ENCODE results near the gene FAM3D. TPM values are rescaled to one million over a fixed set of nuclear protein-coding genes. Genes with fewer than 3 reads are reported as not detected.

FAM3D gene
- total RNA-seq, 2 donors from 2014 or later: 646 to 707 TPM

DNA sequence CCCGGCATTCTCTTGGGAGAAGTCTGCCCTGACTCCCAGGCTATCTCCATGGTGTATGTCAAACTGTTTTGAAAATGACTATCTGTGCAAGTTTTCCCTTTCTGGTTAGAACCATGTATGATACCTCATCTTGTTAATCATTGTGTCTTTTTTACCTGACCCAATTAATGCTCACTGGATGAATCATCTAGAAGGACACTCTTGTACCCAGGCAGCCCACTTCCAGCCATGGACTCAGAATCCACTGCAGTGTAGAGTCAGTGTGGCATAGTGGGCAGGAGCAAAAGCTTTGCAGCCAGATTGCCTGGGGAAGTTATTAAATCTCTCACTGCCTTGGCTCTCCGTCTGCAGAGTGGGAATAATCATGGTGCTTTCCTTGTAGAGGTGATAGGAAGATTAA, 1.2 kb downstream of the FAM3D start:
- intact Hi-C loops (cut with DNase I): no loop called here
- TF ChIP-seq, protein P1, sequence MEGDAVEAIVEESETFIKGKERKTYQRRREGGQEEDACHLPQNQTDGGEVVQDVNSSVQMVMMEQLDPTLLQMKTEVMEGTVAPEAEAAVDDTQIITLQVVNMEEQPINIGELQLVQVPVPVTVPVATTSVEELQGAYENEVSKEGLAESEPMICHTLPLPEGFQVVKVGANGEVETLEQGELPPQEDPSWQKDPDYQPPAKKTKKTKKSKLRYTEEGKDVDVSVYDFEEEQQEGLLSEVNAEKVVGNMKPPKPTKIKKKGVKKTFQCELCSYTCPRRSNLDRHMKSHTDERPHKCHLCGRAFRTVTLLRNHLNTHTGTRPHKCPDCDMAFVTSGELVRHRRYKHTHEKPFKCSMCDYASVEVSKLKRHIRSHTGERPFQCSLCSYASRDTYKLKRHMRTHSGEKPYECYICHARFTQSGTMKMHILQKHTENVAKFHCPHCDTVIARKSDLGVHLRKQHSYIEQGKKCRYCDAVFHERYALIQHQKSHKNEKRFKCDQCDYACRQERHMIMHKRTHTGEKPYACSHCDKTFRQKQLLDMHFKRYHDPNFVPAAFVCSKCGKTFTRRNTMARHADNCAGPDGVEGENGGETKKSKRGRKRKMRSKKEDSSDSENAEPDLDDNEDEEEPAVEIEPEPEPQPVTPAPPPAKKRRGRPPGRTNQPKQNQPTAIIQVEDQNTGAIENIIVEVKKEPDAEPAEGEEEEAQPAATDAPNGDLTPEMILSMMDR (IDR thresholded peaks at IDR 0.05): no peak
- Histone ChIP-seq H3K27me3 (no peaks in the 10 kb centered on the region), H3K4me1 (peaks cover 13% of the 10 kb centered on the region), H3K36me3 (no peaks in the 10 kb centered on the region), H3K4me3 (peak overlapping the region; percentile 46), H3K9ac (ENCODE audit: low read depth in 2 of 2, low read length in 2 of 2) (peak overlapping the region; percentile 25 to 96), H3K27ac (peak overlapping the region; percentile 92), H3K9me3 (no peaks in the 10 kb centered on the region)
- no peak for DNase-seq

DNA sequence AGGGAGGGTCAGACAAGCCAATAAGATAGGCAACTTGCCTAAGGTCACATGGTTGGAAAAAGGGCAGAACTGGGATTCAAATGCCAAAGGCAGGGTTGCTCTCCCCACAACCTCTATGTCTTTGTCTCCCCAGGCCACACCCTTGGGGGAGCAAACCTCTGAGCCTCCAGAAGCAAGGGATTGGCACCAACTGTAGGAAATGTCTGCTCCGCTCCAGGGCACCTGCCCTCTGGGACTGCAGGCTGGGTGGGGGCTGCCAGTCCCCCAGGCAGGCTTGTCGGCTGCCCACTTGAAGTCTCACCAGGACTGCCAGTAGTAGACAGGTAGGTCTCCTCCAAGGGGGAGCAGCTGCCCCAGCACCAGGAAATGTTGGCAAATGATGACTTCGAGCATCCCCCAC, 2.0 kb downstream of the FAM3D start:
- Histone ChIP-seq H3K36me3 (no peaks in the 10 kb centered on the region), H3K27ac (peak overlapping the region; percentile 92), H3K27me3 (no peaks in the 10 kb centered on the region), H3K9ac (ENCODE audit: low read depth in 2 of 2, low read length in 2 of 2) (peak overlapping the region in 1 of 2 donors; percentile 96), H3K9me3 (no peaks in the 10 kb centered on the region), H3K4me1 (peaks cover 13% of the 10 kb centered on the region), H3K4me3 (peak overlapping the region; percentile 46)
- TF ChIP-seq, protein P1 (IDR thresholded peaks at IDR 0.05): no peak
- peak; percentile 58 for DNase-seq
- intact Hi-C loops (cut with DNase I): no loop called here

DNA sequence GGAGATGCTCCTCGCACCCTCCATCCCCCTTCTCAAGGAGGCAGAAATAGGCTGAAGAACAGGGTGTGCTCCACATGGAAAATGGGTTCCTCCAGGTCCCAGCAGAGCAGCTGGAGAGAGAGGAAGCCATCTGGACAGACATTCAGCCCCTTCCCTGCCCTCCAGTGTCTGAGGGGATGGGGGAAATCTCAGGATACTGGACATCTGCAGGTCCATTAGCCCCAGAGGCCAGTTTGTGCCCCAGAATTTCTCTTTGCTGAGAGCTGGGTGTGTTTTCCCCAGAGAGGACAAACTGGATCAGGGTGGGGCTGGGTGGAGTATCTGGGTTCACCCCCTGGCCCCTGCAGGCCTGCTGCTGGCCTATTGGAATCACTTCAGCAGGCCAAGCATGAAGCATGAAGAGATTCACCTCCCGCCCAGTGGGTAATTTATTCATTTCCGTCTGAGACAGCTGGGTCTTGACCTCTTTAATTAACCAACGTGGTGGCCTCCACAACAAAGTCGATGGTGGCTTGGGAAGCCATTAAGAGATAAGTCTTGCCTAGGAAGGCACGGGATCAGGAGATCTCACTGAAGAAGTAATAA, 4.6 kb downstream of the FAM3D start:
- H3K4me3 ChIP-seq: no peak overlapping the region
- H3K27me3 ChIP-seq: no peaks in the 10 kb centered on the region
- H3K36me3 ChIP-seq: no peaks in the 10 kb centered on the region
- peaks cover 14% of the 10 kb centered on the region for H3K4me1 ChIP-seq
- peak overlapping the region in 1 of 2 donors; percentile 15 for H3K9ac ChIP-seq (ENCODE audit: low read depth in 2 of 2, low read length in 2 of 2)
- TF ChIP-seq, protein P1 (IDR thresholded peaks at IDR 0.05): no peak
- no peak for DNase-seq
- intact Hi-C loops (cut with DNase I): no loop called here
- H3K27ac ChIP-seq: peak overlapping the region; percentile 50
- no peaks in the 10 kb centered on the region for H3K9me3 ChIP-seq

DNA sequence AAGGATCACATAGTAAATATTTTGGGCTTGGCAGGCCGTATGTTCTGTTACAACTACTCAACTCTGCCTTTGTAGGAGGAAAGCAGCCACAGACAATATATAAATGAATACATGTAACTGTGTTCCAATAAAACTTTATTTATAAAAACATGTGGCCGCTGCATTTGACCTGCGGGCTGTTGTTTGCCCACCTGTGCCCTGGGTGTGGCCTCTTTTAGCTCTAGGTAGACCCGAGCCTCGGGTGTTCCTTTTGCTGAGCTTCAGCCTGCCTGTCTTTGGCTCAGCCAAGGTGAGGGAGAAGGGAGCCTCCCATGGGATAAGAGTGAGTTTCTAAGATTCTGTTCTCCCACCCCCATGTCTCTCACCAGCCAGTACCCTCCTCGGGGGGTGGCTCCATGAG, 5.6 kb downstream of the FAM3D start:
- no peak for DNase-seq
- intact Hi-C loops (cut with DNase I): no loop called here

DNA sequence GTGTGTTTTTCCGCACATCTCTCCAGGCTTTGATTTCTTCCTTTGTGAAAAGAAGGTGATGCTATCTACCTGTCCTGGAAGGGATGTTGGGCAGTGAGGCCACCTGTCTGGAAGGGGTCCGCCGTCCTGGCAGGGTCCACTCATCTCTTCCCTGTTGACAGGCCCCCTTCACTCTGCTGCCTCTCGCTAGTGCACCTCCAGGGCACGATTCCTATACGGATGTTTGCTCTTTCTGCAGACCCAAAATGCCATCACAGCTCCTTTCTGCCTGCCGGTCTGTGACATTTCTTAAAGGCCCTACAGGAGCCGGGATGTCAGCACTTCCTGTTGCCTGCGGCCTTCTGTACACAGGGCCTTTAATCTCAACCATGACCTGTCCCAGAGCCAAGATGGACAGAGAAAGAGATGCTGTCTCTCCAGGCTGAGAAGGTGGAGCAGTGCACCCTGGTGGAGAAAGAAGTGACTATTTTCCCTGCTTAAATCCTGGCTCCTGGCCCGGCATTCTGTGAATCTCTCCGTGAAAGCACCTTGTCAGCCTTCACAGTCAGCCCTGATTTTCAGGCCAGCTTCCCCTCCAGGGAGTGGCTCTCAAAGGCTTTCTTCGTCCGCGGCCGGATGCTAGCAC, 7.4 kb downstream of the FAM3D start:
- Histone ChIP-seq H3K4me1 (peaks cover 14% of the 10 kb centered on the region), H3K9ac (ENCODE audit: low read depth in 2 of 2, low read length in 2 of 2) (peak overlapping the region in 1 of 2 donors; percentile 61), H3K4me3 (no peak overlapping the region), H3K27ac (peak overlapping the region; percentile 13), H3K27me3 (no peaks in the 10 kb centered on the region), H3K9me3 (no peaks in the 10 kb centered on the region), H3K36me3 (no peaks in the 10 kb centered on the region)
- intact Hi-C loops (cut with DNase I): no loop called here
- TF ChIP-seq, protein P1 (IDR thresholded peaks at IDR 0.05): no peak
- peak; percentile 64 for DNase-seq

More for the DNA sequence above, 5.6 kb downstream of the FAM3D start:
- Histone ChIP-seq H3K4me3 (no peak overlapping the region), H3K27me3 (no peaks in the 10 kb centered on the region), H3K4me1 (peaks cover 14% of the 10 kb centered on the region), H3K9ac (ENCODE audit: low read depth in 2 of 2, low read length in 2 of 2) (peak overlapping the region in 1 of 2 donors; percentile 15), H3K36me3 (no peaks in the 10 kb centered on the region), H3K9me3 (no peaks in the 10 kb centered on the region), H3K27ac (peak overlapping the region; percentile 50)
- TF ChIP-seq, protein P1 (IDR thresholded peaks at IDR 0.05): no peak
